ENCODE measurements around the gene NFATC3.

DNA sequence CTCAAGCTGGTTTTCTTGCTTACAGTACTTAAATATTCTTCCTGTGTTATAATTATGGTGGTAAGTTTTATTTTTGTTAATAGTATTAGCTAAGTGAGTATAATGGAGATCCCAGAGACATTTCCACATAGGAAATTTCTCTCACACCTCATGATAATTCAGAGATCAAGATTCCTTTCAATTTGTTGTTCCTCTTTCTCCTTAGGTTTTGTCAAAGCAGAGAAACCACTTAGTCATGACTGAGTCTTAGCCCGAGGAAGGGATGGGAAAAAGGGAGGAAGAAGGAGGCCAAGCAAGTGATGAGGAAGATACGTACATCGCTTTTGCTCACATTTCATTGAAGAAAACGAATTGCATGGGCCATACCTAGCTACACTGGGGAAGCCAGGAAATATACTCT lies 132.3 kb downstream of the NFATC3 start:
- no peak for TF ChIP-seq POLR2AphosphoS5 (IDR thresholded peaks at IDR 0.05)
- TF ChIP-seq, protein P1, sequence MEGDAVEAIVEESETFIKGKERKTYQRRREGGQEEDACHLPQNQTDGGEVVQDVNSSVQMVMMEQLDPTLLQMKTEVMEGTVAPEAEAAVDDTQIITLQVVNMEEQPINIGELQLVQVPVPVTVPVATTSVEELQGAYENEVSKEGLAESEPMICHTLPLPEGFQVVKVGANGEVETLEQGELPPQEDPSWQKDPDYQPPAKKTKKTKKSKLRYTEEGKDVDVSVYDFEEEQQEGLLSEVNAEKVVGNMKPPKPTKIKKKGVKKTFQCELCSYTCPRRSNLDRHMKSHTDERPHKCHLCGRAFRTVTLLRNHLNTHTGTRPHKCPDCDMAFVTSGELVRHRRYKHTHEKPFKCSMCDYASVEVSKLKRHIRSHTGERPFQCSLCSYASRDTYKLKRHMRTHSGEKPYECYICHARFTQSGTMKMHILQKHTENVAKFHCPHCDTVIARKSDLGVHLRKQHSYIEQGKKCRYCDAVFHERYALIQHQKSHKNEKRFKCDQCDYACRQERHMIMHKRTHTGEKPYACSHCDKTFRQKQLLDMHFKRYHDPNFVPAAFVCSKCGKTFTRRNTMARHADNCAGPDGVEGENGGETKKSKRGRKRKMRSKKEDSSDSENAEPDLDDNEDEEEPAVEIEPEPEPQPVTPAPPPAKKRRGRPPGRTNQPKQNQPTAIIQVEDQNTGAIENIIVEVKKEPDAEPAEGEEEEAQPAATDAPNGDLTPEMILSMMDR (IDR thresholded peaks at IDR 0.05) = no peak
- no peak for TF ChIP-seq POLR2A (IDR thresholded peaks at IDR 0.05)
